ENCODE data around the gene SWAP70.

DNA sequence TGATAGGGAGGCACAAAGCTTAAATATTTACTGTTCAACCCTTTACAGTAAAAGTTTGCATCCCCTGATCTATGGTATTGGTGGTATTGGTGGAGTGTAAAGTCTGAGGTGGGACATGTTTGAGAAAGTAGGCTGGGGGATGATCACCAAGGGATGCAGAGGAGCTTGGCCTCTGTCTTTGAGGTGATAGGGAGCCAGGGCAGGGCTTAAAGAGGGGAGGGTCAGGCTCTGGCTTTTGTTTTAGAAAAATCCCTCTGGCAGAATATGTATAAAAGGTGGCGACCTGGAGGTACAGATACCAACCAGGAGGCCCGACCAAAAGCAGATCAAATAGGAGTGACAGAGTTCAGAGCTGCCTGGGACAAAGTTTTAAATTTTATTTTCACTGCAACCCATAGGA lies 59.0 kb downstream of the SWAP70 start:
- TF ChIP-seq POLR2AphosphoS2 (IDR thresholded peaks at IDR 0.05; ENCODE audit: low read length): no peak
- TF ChIP-seq RBM39 (optimal IDR thresholded peaks at IDR 0.05; ENCODE audit: low read depth, low read length): no peak
- TF ChIP-seq PHB2 (IDR thresholded peaks at IDR 0.05; ENCODE audit: low read depth): no peak

Measured in K562 (cell line).